HG03025 (cell line): ENCODE data around the gene B4GALT2.

ENCODE experiments used
- ATAC-seq: cut with Tn5 transposase; IDR thresholded peaks from one replicate; pipeline ENCODE4 v1.9.1; 2021; ENCODE audit warnings: mild to moderate bottlenecking, moderate library complexity; ENCODE audit not compliant: unreplicated experiment, low FRiP score

Gene B4GALT2

DNA sequence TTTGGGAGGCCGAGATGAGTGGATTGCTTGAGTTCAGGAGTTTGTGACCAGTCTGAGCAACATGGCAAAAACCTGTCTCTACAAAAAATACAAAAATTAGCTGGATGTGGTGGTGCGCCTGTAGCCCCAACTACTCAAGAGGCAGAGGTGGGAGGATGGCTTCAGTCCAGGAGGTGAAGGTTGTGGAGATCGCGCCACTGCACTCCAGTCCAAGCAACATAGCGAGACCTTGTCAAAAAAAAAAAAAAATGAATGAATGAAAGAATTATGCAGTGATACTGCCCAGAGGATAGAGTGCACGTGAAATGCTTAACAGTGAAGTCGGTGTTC lies 9.6 kb upstream of the B4GALT2 start:
- ATAC-seq, result no peak

- ATAC-seq, result peak; percentile 67
These were observed 9.1 kb upstream of the B4GALT2 start, which contains the start of gene DPH2 for GRCh38 chr1:43969746-43970466. Gene DPH2, plus strand, starts transcription at chr1:43970010. Its CDS starts 166 bp downstream, at chr1:43970176.

DNA sequence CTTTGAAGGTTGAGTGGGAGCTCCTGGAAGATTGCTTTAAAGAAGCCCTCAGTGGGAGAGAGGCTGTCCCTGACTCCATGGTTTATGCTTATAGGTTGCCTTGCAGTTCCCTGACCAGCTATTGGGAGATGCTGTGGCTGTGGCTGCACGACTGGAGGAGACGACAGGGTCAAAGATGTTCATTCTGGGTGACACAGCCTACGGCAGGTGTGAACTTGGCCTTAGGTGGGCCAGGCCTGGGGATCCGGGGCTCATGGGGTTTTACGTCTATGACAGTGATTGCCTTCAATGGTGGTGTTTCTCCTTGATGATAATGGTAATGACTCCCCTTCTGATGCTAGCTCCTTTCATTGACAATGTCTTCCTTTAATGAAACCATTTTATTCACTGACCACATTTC lies 8.5 kb upstream of the B4GALT2 start:
- no peak for ATAC-seq

GRCh38 chr1:43970911-43971310 lies 8.1 kb upstream of the B4GALT2 start:
- ATAC-seq, result no peak

- ATAC-seq, result no peak
These were observed 7.6 kb upstream of the B4GALT2 start for GRCh38 chr1:43971336-43971980.

DNA sequence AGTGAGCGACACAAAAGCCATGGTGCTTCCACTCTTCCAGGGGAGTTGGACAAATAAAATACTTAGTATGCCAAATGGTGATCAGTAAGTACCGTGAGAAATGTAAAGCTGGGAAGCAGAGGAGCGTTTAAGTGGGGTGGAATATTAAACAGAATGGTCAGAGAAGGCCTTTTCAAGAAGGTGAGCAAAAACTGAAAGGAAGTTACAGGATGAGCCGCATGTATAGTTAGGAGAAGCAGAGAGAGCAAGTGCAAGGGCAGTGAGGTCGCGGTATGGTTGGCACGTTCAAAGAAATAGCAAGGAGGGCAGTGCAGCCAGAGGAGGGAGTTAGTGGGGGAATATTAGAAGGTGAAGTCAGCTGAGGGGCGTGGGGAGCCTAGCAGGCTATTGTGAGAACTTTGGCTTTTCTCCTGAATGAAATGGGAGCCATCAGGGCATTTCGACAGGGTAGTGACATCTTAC lies 5.0 kb upstream of the B4GALT2 start:
- ATAC-seq, result no peak

DNA sequence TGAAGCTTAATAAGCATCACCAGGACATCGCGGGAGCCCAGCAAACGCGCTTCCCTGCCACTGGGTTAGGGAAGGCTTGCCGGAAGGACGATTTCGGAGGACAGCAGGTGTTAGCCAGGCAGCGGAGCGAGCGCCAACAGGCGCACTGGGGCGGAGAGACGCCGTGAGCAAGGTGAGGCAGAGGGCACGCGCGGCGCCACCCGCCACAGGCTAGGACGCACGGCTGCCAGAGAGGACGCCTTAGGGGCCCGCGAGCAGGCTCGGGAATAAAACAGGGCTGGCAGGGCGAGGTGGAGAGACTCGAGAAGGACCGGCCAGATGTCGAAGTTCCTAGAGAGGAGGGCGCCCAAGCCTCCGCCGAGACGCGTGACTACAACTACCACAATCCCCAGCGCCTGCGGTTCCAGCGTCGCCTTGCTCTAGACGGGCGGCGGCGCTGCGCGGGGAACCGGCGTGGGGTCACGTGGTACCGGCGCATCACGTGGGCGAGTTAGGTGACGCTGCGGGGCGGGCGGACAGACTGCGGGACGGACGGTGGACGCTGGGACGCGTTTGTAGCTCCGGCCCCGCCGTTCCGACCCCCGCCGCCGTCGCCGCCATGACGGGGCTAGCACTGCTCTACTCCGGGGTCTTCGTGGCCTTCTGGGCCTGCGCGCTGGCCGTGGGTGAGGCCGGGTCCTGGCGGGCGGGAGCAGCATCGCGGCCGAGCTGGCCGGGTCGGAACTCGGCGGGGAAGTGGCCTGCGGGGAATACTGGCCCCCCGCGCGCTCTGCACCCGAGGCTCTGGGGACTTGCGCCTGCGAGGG lies 4.4 kb upstream of the B4GALT2 start, which contains the start of gene ATP6V0B:
Gene ATP6V0B (plus strand): TSS at position 518 of the 806 bp plus-strand sequence. CDS start 81 bp downstream, at position 599.
- ATAC-seq, result peak; percentile 67

- ATAC-seq, result peak; percentile 5
These were observed 3.6 kb upstream of the B4GALT2 start for GRCh38 chr1:43975249-43975961.

DNA sequence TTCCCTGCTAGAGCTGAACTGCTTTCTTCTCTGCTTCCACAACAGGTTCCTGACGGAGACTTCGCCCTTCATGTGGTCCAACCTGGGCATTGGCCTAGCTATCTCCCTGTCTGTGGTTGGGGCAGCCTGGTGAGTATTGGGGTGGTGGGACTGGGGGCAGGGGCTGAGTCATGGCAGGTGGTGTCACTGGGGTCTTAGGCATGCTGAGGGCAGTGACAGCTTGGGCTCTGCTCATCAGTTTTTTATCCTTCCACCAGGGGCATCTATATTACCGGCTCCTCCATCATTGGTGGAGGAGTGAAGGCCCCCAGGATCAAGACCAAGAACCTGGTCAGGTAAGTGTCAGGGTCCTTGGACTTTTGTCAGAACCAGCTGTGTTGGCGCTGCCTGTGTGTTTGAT lies 3.0 kb upstream of the B4GALT2 start:
- ATAC-seq, result no peak

DNA sequence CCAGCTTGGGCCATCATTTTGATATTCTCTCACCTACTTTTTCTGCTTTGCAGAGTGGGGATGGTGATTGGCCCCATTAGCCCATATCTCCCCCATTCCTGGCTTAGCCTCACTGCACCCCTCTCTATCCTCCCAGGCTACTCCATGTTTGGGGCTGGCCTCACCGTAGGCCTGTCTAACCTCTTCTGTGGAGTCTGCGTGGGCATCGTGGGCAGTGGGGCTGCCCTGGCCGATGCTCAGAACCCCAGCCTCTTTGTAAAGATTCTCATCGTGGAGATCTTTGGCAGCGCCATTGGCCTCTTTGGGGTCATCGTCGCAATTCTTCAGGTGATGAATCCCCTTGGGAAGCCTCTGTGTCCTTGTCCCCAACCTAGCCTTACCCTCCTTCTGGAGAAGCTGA lies 2.1 kb upstream of the B4GALT2 start:
- no peak for ATAC-seq

DNA sequence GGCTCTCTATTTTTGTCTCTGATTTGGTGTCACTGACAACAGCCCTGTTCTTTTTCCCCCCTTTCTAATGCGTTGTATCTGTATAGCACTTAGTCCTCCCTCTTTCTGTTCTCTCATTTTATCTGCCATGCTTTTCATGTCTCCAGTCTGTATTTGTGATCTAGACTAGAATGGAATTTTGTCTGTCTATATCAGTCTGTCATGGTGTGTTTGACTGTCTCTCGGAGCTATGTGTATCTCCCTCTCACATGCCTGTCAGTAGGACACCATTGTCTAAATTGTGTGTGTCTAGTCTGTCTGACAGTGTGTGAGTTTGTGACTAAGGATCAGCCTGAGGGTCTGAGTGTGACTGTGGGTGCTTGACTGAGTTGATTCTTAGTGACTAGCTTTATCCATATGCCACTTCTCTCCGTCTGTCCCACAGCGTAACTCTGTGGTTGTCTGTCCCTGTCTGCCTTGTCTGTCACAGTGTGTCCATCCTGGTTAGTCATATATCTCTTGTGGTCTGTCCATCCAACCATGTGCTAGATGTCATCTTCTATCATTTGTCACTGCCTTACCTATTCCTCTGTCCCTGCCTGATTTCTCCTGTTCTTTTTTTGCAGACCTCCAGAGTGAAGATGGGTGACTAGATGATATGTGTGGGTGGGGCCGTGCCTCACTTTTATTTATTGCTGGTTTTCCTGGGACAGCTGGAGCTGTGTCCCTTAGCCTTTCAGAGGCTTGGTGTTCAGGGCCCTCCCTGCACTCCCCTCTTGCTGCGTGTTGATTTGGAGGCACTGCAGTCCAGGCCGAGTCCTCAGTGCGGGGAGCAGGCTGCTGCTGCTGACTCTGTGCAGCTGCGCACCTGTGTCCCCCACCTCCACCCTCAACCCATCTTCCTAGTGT lies 1.4 kb upstream of the B4GALT2 start:
- no peak for ATAC-seq

DNA sequence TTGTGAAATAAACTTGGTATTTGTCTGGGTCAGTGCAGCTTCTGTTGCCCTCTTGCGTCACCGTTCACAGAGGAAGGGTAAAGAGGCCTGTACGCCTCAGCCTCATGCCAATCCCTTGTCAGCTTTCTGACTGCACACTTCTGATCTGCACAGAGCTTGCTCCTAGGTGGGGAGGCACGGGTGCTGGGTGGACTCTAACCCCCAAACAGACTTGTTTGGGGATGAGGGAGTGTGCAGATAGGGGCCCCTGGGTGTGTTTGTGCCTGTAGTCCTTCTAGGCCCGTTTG lies 803 bp upstream of the B4GALT2 start:
- no peak for ATAC-seq

DNA sequence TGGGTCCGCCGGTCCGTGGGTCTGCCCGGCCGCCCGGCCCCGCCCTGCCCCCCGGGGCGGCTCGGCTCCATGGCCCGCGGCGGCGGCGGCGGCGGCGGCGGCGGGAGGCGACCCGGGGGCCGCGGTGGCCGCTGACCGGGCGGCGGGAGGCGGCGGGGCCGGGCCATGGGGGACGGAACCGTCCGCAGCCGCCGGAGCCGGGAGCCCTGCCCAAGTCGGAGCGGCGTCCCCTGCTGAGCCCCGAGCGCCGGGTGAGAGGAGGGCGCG lies 184 bp downstream of the B4GALT2 start:
- no peak for ATAC-seq

- no peak for ATAC-seq
These were observed 681 bp downstream of the B4GALT2 start for GRCh38 chr1:43979528-43980254.

DNA sequence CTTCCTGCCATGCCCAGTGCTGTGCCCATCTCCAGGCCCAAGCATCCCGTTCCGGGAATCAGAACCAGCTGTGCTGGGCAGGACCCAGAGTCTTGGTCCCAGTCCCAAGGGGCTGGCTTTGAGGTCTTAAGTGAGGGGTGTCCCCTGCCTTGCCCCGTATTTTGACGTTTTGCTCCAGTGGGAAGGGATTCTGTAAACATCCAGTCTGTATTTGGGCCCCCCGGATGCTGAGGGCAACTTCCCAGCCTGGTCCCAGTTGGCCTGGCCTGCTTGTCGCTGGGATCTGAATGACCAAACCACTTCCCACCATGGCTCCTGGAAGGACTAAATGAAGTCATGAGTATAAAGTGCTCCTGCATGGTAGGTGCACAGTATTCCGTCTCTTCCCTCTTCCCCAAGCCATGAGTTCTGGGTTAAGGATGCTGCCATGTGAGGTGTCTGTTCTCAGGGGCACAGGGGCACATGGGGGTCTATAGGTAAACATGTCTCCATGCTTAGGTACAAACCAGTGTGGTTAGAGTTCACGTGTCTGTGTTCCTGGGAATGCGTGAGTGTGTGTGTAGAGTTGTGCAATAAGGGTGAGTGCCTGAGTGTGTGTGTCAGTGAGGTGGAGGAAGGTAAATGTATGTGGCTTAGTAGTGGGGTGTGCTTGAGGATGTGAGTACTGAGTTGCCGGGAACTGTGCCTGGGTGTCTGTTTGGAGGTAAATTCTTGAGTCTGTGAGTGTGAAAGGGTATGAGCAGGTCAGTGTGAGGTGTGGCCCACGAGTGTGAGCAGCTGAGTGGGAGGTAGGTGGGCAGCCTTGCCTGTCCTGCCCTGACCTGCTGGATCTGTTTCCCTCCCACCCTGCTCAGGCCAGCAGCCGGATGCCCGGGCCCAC lies 1.5 kb downstream of the B4GALT2 start:
- ATAC-seq, result no peak

GRCh38 chr1:43981135-43981491 lies 2.1 kb downstream of the B4GALT2 start:
- ATAC-seq, result no peak

DNA sequence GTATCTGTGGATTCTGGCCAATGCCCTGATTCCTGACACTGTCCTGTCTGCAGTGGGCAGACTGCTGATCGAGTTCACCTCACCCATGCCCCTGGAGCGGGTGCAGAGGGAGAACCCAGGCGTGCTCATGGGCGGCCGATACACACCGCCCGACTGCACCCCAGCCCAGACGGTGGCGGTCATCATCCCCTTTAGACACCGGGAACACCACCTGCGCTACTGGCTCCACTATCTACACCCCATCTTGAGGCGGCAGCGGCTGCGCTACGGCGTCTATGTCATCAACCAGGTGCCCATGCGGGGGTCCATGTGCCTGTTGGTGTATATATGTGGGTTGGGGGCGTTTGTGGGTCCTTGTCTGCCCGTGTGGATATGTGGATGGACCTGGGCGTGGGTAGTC lies 2.6 kb downstream of the B4GALT2 start:
- no peak for ATAC-seq

GRCh38 chr1:43982241-43982640 lies 3.2 kb downstream of the B4GALT2 start:
- ATAC-seq, result no peak

DNA sequence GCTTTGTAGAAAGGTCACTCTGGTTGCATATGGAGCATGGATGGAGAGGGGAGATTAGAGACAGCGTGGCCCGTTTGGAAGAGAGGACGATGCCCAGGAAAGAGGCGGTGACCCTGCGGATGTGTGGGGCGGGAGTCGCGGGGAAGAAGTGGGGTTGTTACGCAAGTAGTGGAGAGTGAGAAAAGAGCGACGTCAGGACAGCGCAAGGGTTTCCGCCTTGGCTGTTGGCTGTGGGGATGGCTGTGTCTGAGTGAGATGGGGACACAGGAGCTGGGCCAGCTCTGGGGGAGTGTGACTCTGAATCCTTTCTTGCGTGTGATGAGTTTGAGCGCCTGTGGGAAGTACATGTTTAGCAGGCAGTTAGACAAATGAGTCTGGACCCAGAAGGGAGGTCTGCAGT lies 3.8 kb downstream of the B4GALT2 start:
- ATAC-seq, result no peak
